Endothelial cell of umbilical vein (primary cell): ENCODE results near the gene FES.
"Not testable (repeated sequence)": the region's sequence is repeated elsewhere in the genome, so short reads cannot be mapped to it uniquely, and the experiment has no call there.

ENCODE experiments used
- EZH2 ChIP-seq: IDR thresholded peaks from 2 replicates; pipeline ENCODE4 v1.6.1; 2012; ENCODE audit warnings: borderline replicate concordance, low read depth, mild to moderate bottlenecking, moderate library complexity, low read length, inconsistent platforms; ENCODE audit not compliant: severe bottlenecking
- FOS ChIP-seq: IDR thresholded peaks from 2 replicates; pipeline ENCODE4 v1.6.1; 2011; ENCODE audit warnings: mild to moderate bottlenecking, low read length, moderate library complexity, borderline replicate concordance; ENCODE audit not compliant: insufficient read depth
- GATA2 ChIP-seq: IDR thresholded peaks from 2 replicates; pipeline ENCODE4 v1.7.0; 2011; ENCODE audit warnings: low read depth, mild to moderate bottlenecking, moderate library complexity, mixed read lengths, low read length; ENCODE audit not compliant: insufficient read length, insufficient read depth
- JUN ChIP-seq: IDR thresholded peaks from 2 replicates; pipeline ENCODE4 v1.6.1; 2011; ENCODE audit warnings: borderline replicate concordance, low read depth; ENCODE audit not compliant: insufficient read length, insufficient read depth
- MYC ChIP-seq: IDR thresholded peaks from one replicate; pipeline ENCODE4 v1.6.1; 2011; ENCODE audit warnings: mild to moderate bottlenecking, low read depth, low read length
- POLR2A ChIP-seq: IDR thresholded peaks from 2 replicates; pipeline ENCODE4 v1.6.1; 2012; ENCODE audit warnings: low read depth, mild to moderate bottlenecking, control low read depth, low read length
- POLR2AphosphoS5 ChIP-seq: IDR thresholded peaks from 2 replicates; pipeline ENCODE4 v1.6.1; 2012; ENCODE audit warnings: low read depth, mild to moderate bottlenecking, control low read depth, low read length, moderate library complexity; ENCODE audit not compliant: insufficient read depth
- TF ChIP-seq, protein P1 (sequence below), 2 donors: IDR thresholded peaks; 1 replicate in 1 of 2; 2 replicates in 1 of 2; pipeline ENCODE4 v1.5.1; 2011; ENCODE audit warnings: low read length in 2 of 2, mild to moderate bottlenecking in 2 of 2, moderate library complexity in 2 of 2, control low read depth in 1 of 2, inconsistent platforms in 1 of 2, low read depth in 1 of 2; ENCODE audit not compliant: insufficient read depth in 1 of 2; ENCODE audit errors: extremely low read depth in 1 of 2
- TF ChIP-seq, protein P2 (sequence below): IDR thresholded peaks from 2 replicates; pipeline ENCODE4 v1.6.1; 2011; ENCODE audit not compliant: insufficient read depth, insufficient read length

DNA sequence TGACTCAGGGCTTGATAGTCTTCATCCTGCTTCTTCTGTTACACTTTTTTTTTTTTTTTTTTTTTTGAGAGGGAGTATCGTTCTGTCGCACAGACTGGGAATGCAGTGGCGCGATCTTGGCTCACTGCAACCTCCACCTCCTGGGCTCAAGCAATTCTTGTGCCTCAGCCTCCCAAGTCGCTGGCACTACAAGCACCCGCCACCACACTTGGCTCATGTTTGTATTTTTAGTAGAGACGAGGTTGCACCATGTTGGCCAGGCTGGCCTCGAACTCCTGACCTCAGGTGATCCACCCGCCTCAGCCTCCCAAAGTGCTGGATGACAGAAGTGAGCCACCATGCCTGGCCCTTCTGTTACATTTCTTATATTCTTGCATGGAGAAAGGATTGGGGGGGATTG lies 9.3 kb upstream of the FES start:
- TF ChIP-seq, protein P1, sequence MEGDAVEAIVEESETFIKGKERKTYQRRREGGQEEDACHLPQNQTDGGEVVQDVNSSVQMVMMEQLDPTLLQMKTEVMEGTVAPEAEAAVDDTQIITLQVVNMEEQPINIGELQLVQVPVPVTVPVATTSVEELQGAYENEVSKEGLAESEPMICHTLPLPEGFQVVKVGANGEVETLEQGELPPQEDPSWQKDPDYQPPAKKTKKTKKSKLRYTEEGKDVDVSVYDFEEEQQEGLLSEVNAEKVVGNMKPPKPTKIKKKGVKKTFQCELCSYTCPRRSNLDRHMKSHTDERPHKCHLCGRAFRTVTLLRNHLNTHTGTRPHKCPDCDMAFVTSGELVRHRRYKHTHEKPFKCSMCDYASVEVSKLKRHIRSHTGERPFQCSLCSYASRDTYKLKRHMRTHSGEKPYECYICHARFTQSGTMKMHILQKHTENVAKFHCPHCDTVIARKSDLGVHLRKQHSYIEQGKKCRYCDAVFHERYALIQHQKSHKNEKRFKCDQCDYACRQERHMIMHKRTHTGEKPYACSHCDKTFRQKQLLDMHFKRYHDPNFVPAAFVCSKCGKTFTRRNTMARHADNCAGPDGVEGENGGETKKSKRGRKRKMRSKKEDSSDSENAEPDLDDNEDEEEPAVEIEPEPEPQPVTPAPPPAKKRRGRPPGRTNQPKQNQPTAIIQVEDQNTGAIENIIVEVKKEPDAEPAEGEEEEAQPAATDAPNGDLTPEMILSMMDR (IDR thresholded peaks at IDR 0.05; ENCODE audit: extremely low read depth in 1 of 2, insufficient read depth in 1 of 2, low read depth in 1 of 2, low read length in 2 of 2): not testable (repeated sequence)
- TF ChIP-seq EZH2, MYC, POLR2AphosphoS5, POLR2A, JUN, GATA2, FOS: not testable (repeated sequence)
- TF ChIP-seq, protein P2, sequence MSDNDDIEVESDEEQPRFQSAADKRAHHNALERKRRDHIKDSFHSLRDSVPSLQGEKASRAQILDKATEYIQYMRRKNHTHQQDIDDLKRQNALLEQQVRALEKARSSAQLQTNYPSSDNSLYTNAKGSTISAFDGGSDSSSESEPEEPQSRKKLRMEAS: not testable (repeated sequence)
